ENCODE data around the gene MIDN.

DNA sequence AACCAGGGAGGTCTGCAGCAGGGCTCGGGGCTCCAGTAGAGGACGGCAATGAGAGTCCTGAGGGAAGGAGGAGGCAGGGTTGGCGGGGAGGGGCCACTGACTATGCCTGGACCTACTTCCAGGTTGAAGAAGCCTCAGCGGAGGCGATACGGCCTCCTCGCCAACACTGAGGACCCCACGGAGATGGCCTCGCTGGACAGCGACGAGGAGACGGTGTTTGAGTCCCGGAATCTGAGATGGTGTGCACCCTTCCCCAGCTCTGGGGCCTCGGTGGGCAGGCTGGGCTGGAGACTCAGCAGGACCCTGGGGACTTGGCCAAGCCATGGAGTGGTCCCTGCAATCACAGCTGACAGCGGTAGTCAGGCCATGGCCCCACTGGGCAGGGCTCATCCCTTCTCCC is 28.7 kb downstream of the MIDN start:
- no peak for TF ChIP-seq EZH2phosphoT487 (IDR thresholded peaks at IDR 0.05; ENCODE audit: borderline replicate concordance)
- TF ChIP-seq, protein P1, sequence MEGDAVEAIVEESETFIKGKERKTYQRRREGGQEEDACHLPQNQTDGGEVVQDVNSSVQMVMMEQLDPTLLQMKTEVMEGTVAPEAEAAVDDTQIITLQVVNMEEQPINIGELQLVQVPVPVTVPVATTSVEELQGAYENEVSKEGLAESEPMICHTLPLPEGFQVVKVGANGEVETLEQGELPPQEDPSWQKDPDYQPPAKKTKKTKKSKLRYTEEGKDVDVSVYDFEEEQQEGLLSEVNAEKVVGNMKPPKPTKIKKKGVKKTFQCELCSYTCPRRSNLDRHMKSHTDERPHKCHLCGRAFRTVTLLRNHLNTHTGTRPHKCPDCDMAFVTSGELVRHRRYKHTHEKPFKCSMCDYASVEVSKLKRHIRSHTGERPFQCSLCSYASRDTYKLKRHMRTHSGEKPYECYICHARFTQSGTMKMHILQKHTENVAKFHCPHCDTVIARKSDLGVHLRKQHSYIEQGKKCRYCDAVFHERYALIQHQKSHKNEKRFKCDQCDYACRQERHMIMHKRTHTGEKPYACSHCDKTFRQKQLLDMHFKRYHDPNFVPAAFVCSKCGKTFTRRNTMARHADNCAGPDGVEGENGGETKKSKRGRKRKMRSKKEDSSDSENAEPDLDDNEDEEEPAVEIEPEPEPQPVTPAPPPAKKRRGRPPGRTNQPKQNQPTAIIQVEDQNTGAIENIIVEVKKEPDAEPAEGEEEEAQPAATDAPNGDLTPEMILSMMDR (conservative IDR thresholded peaks at IDR 0.05; ENCODE audit: low read length): no peak

Data from Loucy (cell line).